GM08714 (cell line): ENCODE results near the gene HDAC4.

ENCODE experiments used
- H3K4me3 ChIP-seq: fragments of 200-500 bp; sonication (Bioruptor generic); 2 replicates; pipeline ENCODE4 v1.5.1; 2014; ENCODE audit warnings: mild to moderate bottlenecking, low read length, inconsistent platforms
- ZNF274 ChIP-seq: IDR thresholded peaks from 2 replicates; pipeline ENCODE4 v1.6.1; 2012; ENCODE audit warnings: mild to moderate bottlenecking, low read depth, low read length

Gene HDAC4

DNA sequence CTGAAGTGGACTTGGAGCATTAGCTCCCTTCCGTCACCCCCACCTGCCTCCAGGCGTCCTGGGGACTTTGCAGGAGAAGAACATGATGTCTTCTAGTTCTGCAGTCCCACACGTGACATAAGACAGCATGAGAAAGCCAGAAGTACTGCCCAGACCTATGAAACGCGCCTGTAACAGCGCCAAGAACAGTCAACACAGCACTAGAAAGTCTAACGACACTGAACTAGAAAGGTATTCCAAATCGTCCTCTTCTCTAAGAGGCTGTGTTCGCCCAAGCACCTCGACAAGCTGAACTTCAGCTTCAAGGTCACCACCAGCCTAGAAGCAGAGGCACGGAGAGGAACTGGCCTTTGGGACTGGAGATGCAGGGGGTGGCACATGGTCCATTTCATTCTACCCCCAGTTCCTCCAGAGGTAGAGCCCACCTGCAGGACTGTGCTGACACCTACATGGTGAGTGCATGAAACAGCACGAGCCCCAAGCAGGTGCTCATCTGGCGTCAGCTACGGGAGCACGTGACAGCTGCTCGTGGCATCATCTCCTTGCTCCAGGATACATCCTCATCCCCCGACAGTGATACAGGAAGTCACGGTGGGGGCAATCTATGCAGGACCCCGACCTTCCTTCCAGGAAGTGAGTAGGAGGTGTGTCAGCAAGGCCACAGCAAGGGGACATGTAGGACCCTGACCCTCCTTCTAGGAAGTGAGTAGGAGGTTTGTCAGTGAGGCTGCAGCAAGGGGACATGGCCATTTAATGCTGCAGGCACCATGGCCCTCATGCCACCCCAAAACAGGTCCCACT is 3.7 kb downstream of the HDAC4 start:
- no peak overlapping the region for H3K4me3 ChIP-seq
- no peak for TF ChIP-seq ZNF274

GRCh38 chr2:239395524-239395923 is 5.3 kb downstream of the HDAC4 start:
- no peak for TF ChIP-seq ZNF274
- H3K4me3 ChIP-seq: no peak overlapping the region

GRCh38 chr2:239394978-239395377 is 5.8 kb downstream of the HDAC4 start:
- no peak overlapping the region for H3K4me3 ChIP-seq
- no peak for TF ChIP-seq ZNF274

DNA sequence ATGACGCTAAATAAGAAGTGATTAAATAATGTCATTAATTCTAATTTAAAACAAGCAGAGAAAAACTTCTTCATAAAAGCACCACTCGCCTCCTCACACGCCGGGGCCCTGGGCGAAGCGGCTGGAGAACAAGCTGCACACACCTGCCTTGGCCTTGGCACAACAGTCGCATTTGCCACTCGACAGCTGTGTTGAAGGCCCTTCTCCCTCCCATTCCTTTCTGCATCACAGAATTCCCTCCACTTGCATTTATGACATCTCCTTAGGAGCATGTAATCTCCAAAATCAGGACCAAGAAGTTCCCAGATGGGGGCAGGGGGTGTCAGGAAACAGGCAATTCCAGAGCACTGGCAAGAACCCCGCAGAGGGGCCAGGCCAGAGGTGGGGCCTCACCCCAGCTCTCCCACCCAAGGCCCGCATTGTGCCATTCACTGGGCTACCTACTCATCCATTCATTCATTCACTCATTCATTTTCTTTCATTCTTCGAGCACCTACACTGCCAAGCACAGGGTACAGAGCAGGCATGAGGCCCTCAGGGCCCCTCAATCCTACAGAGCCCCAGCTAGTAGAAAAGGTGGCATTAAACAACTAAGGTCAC is 6.4 kb downstream of the HDAC4 start:
- no peak overlapping the region for H3K4me3 ChIP-seq
- TF ChIP-seq ZNF274: no peak

DNA sequence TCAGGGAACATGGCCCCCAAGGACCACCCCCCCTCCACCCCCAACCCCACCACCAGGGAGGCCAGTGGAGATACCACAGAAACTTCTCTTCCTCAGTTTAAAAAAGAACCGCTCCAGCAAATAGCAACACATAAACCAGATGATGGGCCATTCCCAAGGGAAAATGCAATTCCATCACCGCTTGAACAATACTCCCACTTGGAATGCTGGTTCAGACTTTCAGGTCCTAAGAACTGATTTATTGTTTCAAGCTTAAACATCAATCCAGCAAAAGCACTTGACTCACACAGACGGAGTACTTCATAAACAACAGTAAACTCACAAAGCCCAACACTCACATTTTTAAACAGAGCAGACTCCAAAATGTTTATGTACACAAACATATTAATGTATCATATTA is 6.9 kb downstream of the HDAC4 start:
- H3K4me3 ChIP-seq: no peak overlapping the region
- no peak for TF ChIP-seq ZNF274

- H3K4me3 ChIP-seq: no peak overlapping the region
- no peak for TF ChIP-seq ZNF274
Measured at GRCh38 chr2:239393388-239393940, 7.4 kb downstream of the HDAC4 start.

DNA sequence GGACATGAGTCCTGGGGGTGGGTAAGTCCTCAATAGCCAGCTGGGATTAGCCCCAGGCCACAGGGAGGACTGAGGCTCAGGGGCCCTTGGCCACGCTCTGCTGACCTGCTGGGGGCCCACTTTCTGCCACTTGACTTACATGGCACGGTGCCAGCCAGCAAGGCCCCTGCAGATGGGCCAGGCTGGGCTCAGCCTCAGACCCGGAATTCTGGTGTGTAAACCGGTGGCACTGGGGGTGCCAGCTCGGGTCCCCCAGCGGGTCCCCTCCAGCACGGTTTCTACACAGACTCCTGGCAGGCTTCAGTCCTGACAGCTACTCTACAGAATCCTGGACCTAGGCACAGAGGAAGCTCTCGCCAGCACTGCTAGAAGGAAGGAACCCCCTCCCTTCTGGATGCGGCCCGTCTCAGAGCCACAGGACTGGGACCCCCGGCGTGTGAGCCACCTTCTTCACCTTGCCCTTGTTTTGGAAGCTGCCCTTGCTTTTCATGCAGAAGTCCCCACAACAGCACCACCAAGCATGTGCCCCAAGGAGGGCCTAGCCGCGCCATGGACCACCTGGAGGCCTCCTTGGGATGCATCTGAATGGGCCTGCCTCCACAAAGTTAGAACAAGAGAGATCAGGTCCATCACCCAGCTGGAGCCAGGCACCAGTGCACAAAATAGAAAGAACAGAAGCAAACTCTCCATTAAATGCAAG is 8.0 kb downstream of the HDAC4 start:
- TF ChIP-seq ZNF274: no peak
- no peak overlapping the region for H3K4me3 ChIP-seq

DNA sequence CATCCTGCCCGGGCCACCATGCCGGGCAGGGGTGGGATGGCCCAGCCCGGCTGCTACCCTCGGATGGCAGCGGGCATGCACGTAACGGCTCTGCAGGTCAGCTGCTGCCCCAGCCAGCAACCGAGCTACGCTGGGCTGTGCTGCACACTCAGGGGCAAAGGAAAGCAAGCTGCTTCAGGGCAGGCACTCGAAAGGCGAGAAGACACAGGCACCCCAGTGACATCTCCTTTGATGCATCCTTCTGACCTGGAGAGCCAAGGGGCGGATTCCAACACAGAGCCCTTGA is 8.8 kb downstream of the HDAC4 start:
- H3K4me3 ChIP-seq: no peak overlapping the region
- no peak for TF ChIP-seq ZNF274

- no peak overlapping the region for H3K4me3 ChIP-seq
- TF ChIP-seq ZNF274: no peak
Measured at GRCh38 chr2:239391286-239392071, 9.3 kb downstream of the HDAC4 start.

- TF ChIP-seq ZNF274: no peak
Measured at GRCh38 chr2:239390546-239391285, 10.1 kb downstream of the HDAC4 start.

DNA sequence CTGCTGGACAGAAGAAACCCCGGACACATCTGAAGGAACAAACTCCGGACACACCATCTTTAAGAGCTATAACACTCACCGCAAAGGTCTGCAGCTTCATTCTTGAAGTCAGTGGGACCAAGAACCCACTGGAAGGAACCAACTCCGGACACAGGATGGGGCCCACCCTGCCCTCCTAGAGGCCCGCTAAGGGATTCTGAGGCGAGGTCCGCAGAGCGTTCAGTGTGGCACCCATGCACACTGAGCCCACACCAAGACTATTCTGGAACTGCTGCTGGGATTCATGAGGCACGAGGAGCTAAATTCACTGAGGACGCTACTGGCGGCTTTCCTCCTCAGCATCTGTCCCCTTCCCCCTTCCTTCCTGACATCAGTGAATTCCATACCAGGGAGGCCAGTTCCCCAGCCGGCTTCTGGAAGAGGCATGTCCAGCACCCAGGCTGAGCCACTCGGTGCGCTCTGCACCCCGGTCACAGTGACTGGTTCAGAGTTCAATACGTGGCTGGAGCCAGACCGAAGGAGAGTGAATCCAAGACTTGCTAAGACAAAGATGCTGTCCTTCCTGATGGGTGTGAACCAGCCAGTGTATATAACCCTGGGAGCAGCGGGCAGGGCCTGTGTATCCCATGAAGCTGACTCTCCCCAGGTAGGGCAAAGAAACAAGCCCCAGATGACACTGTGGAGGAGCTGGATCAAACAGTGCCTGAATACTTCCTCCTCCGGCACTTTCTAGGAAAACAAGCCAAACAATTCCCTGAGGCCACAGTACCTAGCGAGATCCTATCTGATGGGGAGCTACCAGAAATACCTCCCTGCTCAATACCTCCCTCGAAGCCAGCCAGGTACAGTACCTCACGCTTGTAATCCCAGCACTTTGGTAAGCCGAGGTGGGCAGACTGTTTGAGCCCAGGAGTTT is 11.1 kb downstream of the HDAC4 start:
- H3K4me3 ChIP-seq: no peak overlapping the region
- TF ChIP-seq ZNF274: no peak

More at GRCh38 chr2:239390546-239391285, 10.1 kb downstream of the HDAC4 start:
- H3K4me3 ChIP-seq: no peak overlapping the region
